GM19351 (cell line): ENCODE data around the gene ARFGEF3.
"Not testable (repeated sequence)": the region's sequence is repeated elsewhere in the genome, so short reads cannot be mapped to it uniquely, and the experiment has no call there.

Experiments used
- ATAC-seq: cut with Tn5 transposase; IDR thresholded peaks from one replicate; pipeline ENCODE4 v1.9.1; 2021; ENCODE audit warnings: mild to moderate bottlenecking, moderate library complexity; ENCODE audit not compliant: unreplicated experiment

The ARFGEF3 gene

GRCh38 chr6:138341176-138341575 lies 179.4 kb downstream of the ARFGEF3 start:
- ATAC-seq: no peak

GRCh38 chr6:138343112-138343511 lies 181.4 kb downstream of the ARFGEF3 start:
- ATAC-seq: no peak

GRCh38 chr6:138345565-138346285 lies 184.0 kb downstream of the ARFGEF3 start:
- no peak for ATAC-seq

DNA sequence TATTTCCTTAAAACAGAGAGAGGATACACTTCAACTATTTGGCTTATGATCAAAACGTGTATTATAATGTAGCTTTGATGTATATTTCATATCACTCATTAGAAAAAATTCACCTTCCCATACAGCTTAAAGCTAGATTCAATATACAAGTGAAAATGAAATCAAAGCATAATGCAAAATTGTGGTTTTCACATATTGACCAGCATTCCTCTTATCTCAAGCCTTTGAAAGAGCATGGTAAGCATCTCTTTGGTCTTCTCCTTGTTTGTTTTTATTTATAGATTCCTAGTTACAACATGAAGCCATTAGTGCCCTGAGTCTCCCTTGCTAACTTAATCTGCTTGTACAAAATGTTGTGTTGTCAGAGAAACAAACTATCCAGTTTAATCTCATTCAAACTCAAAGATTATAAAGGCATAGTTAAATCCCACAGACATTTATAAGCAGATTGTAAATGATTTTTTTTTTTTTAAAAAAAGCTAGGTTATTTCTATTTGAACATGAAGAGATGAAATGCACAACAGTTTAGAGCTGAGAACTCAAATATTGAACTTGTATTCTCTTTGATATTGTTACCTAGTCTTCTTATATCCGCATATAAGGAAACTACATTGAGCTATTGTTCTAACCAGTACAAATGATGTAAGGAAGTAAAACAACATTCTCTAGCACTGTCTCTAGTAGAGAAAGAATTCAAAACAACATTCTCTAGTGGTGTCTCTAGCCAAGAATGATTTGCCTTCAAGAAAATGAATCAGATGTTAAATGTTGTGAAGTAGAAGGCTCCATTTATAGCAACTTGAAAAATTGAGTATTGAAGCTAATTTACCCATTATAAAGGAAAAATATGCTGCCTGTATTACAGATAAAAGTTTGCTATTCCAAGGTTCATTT lies 184.8 kb downstream of the ARFGEF3 start:
- ATAC-seq: no peak

DNA sequence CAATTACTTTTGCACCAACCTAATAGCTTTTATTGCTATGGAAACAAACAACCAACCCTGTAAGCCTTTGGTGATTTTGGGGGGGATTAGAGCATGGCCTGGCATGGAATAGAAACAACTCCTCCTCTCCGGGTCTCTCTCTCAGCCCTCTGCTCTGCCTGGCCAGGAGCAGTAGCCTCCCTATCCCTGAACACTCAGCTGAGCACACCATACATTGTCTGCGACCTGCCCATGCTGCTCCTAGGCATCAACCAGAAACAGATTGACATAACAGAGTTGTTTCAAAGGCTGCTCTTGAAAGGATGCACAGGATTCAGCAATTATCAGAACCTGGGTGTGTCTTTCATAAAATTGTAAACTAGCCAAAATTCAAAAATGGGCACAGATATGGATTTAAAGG lies 186.1 kb downstream of the ARFGEF3 start:
- ATAC-seq: no peak

DNA sequence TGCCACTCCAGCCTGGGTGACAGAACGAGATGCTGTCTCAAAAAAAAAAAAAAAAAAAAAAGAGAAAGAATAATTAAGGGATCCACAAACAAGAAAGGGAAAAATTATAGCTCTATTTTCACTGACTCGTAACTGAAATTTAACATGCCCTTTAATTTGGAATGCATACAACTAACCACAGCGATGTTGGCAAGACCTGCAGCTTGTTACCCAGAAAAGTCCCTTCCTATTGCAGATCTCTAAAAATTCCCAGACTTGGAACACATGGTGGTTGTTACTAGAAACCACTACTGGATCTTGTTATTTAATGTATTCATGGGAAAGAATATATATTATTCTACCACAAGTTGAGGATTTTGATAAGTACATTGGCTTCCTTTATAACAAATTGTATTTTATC lies 188.2 kb downstream of the ARFGEF3 start:
- no peak for ATAC-seq

DNA sequence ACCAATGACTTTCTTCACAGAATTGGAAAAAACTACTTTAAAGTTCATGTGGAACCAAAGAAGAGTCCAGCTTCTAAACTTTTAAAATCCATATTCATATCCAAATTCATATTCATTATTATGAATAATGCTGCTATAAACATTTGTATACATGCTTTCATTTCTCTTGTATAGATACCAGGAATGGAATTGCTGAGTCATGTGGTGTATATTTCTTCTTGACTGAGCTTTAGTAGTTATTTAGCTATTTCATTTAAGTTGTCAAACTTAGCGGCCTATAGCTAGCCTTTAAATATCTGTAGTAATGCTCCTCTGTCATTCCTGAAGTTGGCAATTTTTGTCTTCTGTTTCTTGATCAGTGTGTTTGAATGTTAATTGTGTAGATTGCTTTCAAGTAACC lies 196.2 kb downstream of the ARFGEF3 start:
- no peak for ATAC-seq

- ATAC-seq: not testable (repeated sequence)
These were observed 206.9 kb downstream of the ARFGEF3 start for GRCh38 chr6:138368684-138369083.

GRCh38 chr6:138370631-138371451 lies 209.1 kb downstream of the ARFGEF3 start:
- ATAC-seq: no peak

- no peak for ATAC-seq
These were observed 209.6 kb downstream of the ARFGEF3 start for GRCh38 chr6:138371452-138371711.

- no peak for ATAC-seq
These were observed 210.0 kb downstream of the ARFGEF3 start for GRCh38 chr6:138371720-138372119.

- ATAC-seq: no peak
These were observed 211.1 kb downstream of the ARFGEF3 start for GRCh38 chr6:138372711-138373463.

- ATAC-seq: no peak
These were observed 212.5 kb downstream of the ARFGEF3 start for GRCh38 chr6:138374230-138374629.

GRCh38 chr6:138374815-138375214 lies 213.1 kb downstream of the ARFGEF3 start:
- ATAC-seq: no peak

DNA sequence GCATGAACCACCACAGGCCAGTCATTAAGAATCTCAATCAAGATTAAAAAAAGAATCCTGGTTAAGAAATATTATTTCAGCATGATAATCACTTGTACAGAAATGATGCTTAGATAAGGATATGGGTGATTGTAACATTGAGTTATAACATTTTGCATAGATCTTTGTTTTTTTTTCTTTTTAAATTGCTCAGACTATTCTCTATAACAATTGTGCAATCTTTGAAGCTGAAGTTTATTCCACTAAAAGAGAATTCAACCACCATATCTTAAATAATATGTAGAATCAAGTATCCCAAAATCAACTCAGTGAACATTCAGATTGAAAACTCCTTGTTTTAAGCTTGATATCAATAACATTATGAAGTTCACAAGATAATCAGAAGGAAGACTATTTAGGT lies 215.3 kb downstream of the ARFGEF3 start:
- ATAC-seq: no peak

DNA sequence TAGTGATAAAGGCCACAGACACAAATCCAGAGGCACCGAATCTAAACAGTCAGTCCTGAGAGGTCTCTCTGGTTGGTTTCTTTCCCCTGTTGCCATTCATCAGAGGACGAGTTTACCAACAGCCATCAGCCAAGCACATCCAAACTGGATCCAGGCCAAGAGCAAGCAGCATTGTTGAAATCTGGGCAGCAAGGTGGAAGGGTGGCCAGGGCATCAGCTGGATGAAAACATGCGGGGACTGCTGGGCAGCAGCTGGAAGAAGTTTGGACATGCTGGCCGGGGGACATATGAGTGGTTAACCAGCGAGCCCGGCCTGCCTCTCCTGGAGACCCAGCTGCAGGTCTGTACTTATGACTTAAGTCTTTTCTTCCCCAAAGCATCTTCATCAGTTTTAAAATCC lies 216.1 kb downstream of the ARFGEF3 start, which contains the start of gene SMIM28:
Gene SMIM28 (plus strand): TSS at position 62 of the 400 bp plus-strand sequence. CDS start 168 bp downstream, at position 230.
- ATAC-seq: no peak

DNA sequence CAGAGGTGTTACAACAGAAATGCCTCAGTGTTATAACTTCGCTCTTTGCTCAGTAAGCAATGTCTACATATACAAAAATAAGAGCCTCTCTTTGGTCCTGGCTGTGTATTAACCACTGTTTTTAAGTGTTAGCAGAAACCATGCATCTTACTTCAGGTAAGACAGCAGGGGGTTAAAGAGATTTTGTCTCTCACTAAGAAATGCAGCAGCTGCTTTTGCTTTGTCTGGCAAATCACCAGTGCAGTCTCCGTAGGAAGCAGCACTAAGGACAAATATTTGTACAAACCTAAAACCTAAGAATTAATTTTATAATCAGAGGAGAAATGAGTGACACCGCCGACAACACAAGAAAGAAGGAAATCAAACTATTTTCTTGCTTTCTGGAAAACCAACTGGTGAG lies 216.7 kb downstream of the ARFGEF3 start:
- no peak for ATAC-seq

- ATAC-seq: no peak
These were observed 220.9 kb downstream of the ARFGEF3 start for GRCh38 chr6:138382498-138383265.

DNA sequence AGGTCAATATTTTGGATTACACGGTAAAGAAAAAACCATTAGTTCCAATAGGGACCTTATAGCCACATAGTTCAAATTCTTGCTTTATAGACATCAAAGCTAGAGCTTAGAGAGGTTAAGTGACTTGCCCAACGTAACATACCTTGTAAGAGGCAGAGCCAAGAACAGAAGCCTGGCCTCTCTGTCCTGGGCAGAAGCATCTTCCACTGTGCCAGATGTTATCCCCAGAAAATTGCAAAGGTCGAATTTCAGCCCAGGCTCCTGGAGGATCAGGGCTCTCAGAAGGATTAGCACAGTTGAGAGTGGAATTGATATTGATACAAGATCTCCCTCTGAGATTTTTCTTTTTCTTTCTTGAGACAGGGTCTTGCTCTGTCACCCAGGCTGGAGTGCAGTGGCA lies 222.0 kb downstream of the ARFGEF3 start:
- no peak for ATAC-seq

- no peak for ATAC-seq
These were observed 225.2 kb downstream of the ARFGEF3 start for GRCh38 chr6:138386897-138387296.
